Measurements from ENCODE around the gene KDM4B. TPM values are rescaled to one million over a fixed set of nuclear protein-coding genes. Genes with fewer than 3 reads are reported as not detected.

KDM4B gene
- total and polyA plus RNA-seq, 7 donors: 7.2 to 46.5 (median 21.4) TPM

DNA sequence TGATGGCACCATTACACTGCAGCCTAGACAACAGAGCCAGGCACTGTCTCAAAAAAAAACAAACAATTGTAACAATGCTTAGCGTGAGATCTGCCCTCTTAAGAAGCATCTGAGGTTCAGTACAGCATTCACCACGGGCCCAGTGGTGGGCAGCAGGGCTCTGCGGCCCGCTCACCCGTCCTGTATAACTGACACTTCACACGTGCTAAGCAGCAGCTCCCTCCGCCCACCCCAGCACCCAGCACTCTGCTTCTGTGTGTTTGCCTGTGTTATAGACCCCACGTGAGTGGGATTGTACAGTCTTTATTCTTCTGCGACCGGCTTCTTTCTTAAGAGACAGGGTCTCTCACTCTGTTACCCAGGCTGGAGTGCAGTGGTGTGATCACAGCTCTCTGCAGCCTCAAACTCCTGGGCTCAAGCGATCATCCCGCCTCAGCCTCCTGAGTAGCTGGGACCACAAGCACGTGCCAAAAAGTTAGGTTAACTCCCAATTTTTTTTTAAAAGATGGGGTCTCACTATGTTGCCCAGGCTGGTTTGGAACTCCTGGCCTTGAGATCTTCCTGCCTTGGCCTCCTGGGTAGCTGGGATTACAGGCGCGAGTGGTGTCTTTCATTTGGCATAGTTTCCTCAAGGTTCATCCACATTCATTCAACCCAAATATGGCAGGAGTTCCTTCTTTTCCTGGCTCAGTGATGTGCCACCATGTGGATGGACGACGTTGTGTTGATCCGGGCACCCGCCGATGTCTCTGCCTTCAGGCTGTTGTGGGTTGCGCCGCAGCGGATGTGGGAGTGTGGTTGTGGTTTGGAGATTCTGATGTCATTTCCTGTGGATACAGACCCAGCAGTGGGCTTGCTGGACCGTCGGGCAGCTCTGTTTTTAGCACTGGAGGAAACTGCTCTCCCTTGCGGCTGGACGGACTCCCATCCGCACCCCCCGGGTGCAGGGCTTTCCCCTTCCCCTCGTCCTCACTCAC is 170.0 kb downstream of the KDM4B start:
- intact Hi-C loops (cut with DNase I): loop anchor here (5.0 kb wide), 1 partner anchor 92 kb away; no protein-coding TSS in a partner anchor
- H3K36me3 ChIP-seq: peaks cover 9 to 97% (median 56%) of the 10 kb centered on the region in 4 donors
- no peaks in the 10 kb centered on the region for H3K27me3 ChIP-seq
- H3K27ac ChIP-seq: no peak overlapping the region
- no peak overlapping the region for H3K4me3 ChIP-seq
- H3K4me1 ChIP-seq: peaks cover 0 to 4% (median 0%) of the 10 kb centered on the region in 4 donors
- 60 to 87% methylated on average over 30 of the region's 30 CpGs for WGBS, 2 donors
- TF ChIP-seq, protein P1, sequence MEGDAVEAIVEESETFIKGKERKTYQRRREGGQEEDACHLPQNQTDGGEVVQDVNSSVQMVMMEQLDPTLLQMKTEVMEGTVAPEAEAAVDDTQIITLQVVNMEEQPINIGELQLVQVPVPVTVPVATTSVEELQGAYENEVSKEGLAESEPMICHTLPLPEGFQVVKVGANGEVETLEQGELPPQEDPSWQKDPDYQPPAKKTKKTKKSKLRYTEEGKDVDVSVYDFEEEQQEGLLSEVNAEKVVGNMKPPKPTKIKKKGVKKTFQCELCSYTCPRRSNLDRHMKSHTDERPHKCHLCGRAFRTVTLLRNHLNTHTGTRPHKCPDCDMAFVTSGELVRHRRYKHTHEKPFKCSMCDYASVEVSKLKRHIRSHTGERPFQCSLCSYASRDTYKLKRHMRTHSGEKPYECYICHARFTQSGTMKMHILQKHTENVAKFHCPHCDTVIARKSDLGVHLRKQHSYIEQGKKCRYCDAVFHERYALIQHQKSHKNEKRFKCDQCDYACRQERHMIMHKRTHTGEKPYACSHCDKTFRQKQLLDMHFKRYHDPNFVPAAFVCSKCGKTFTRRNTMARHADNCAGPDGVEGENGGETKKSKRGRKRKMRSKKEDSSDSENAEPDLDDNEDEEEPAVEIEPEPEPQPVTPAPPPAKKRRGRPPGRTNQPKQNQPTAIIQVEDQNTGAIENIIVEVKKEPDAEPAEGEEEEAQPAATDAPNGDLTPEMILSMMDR (IDR thresholded peaks at IDR 0.05): no peak
- TF ChIP-seq EP300 (IDR thresholded peaks at IDR 0.05) (no peak), POLR2A (IDR thresholded peaks at IDR 0.05) (no peak), POLR2AphosphoS5 (IDR thresholded peaks at IDR 0.05) (no peak)
- DNase-seq: no peak
- no peaks in the 10 kb centered on the region for H3K9me3 ChIP-seq

DNA sequence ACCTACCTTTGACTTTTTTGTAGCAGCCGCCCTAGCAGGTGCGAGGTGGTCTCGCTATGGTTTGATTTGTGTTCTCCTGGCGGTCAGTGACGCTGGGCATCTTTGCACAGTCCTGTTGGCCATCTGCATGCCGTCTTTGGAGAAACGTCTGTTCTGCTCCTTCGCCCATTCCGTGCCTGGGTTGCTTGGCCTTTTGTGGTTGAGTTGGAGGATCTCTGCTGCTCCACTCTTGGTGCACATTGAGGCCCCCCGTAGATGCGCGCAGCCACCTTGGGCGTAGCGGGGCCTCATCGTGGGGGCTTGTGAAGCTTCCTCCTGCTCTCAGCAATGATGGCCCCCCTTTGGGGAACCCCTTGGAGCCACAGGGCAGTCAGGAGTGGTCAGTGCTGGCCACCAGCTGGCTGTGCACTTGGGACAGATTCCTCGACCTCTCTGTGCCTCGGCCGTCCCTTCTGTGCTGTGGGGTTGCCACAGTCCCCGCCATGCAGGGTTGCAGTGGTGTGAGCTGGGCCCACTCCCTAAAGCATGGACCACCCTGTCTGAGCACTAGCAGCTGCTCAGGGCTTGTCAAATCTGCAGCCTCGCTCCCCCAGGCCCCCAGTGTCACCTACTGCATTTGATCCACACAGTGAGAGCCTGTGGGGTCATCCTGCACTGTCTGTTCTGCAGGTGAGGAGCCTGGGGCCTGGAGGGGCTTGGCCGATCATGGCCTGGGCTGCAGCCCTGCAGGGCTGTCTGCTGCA is 170.8 kb downstream of the KDM4B start:
- 78 to 91% methylated on average over 21 of the region's 21 CpGs for WGBS, 2 donors
- no peak for DNase-seq
- TF ChIP-seq POLR2AphosphoS5 (IDR thresholded peaks at IDR 0.05) (no peak), EP300 (IDR thresholded peaks at IDR 0.05) (no peak), POLR2A (IDR thresholded peaks at IDR 0.05) (no peak)
- TF ChIP-seq, protein P1 (IDR thresholded peaks at IDR 0.05): no peak
- no peak overlapping the region for H3K27ac ChIP-seq
- peaks cover 0 to 4% (median 0%) of the 10 kb centered on the region in 4 donors for H3K4me1 ChIP-seq
- no peaks in the 10 kb centered on the region for H3K9me3 ChIP-seq
- no peak overlapping the region for H3K4me3 ChIP-seq
- peaks cover 9 to 97% (median 58%) of the 10 kb centered on the region in 4 donors for H3K36me3 ChIP-seq
- H3K27me3 ChIP-seq: no peaks in the 10 kb centered on the region
- intact Hi-C loops (cut with DNase I): loop anchor here (5.0 kb wide), 1 partner anchor 92 kb away; no protein-coding TSS in a partner anchor

DNA sequence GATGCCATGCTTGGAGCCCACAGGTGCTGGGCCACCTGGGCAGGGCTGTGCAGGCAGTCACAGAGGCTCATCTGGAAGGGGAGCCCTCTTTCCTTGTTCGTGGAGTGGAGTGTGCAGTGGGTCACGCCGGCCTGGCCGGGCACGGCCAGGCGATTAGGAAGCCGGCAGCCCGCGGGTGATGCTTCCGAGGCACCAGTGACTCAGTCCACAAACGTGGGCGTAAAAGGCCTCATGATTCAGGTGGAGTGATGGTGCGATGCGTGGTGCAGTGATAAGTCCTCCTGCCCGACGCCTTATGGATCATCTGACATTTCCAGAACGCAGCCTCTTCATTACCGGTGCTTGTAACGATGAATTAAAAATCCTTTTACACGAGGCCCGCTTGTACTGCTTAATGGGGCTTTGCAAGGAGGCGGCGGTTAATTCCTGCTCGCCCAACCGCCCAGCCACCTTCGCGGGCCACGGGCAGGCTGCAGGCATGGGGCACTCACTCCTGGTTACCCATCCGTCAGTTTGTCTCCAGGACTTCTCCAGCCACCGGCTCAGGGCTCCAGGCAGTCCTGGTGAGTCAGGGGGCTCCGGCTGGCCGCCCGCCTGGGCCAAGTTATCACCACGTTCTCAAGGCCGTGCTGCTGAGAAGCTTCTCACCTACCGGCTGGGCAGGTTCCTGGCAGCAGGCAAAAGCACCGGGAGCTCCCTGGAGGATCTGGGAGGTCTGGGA is 172.4 kb downstream of the KDM4B start:
- 94% methylated on average over 37 of the region's 37 CpGs for WGBS, 2 donors
- Histone ChIP-seq H3K9me3 (no peaks in the 10 kb centered on the region), H3K27me3 (no peaks in the 10 kb centered on the region), H3K4me3 (no peak overlapping the region), H3K36me3 (peaks cover 9 to 97% (median 59%) of the 10 kb centered on the region in 4 donors), H3K4me1 (peaks cover 0 to 4% (median 0%) of the 10 kb centered on the region in 4 donors), H3K27ac (no peak overlapping the region)
- DNase-seq: no peak
- TF ChIP-seq POLR2AphosphoS5 (IDR thresholded peaks at IDR 0.05) (no peak), POLR2A (IDR thresholded peaks at IDR 0.05) (no peak), EP300 (IDR thresholded peaks at IDR 0.05) (no peak)
- TF ChIP-seq, protein P1 (IDR thresholded peaks at IDR 0.05): no peak
- intact Hi-C loops (cut with DNase I): no loop called here

DNA sequence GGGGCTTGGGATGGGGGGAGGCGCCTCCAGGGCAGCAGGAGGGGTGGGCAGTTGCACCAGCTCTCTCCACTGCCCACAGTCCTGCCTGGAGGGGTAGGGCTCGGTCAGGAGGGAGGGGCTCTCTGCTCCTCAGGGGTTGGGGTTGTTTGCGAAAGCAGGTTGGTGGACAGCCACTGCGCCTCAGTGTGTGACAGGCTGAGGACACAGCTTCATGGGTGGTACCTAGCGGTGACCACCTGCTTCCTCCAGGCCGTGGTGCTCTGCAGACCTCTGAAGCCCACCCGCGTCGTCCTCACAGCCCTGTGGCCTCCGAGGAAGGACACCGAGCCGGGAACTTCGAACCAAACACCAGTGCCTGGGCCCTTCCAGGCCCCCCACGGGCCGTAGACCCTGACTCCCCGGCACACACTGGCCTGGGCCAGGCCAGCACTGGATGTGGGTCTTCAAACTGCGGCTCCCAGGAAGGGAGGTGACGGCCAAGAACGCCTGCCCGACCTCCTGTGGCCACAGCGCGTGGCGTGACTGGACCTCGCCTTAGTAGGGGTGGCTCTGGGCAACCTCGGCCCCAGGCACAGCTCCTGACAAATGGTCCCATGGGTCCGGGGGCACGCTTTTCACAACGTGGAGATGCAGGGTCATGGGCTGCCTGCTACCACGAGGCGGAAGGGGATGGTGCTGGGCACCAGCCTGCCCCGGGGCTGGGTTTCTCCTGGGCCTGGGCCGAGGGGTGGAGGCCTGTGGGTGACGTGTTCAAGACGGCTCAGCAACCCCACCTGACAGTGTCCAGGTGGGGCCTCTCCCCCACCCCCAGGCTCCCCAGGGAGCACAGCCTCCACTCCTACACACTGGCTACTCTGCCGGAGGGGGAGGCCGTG is 173.2 kb downstream of the KDM4B start:
- no peaks in the 10 kb centered on the region for H3K27me3 ChIP-seq
- peaks cover 0 to 4% (median 0%) of the 10 kb centered on the region in 4 donors for H3K4me1 ChIP-seq
- DNase-seq: no peak
- H3K9me3 ChIP-seq: no peaks in the 10 kb centered on the region
- peaks cover 9 to 94% (median 57%) of the 10 kb centered on the region in 4 donors for H3K36me3 ChIP-seq
- H3K4me3 ChIP-seq: no peak overlapping the region
- H3K27ac ChIP-seq: no peak overlapping the region
- intact Hi-C loops (cut with DNase I): no loop called here
- WGBS, 2 donors: 94 to 95% methylated on average over 36 of the region's 36 CpGs
- TF ChIP-seq POLR2AphosphoS5 (IDR thresholded peaks at IDR 0.05) (no peak), EP300 (IDR thresholded peaks at IDR 0.05) (no peak), POLR2A (IDR thresholded peaks at IDR 0.05) (no peak)
- TF ChIP-seq, protein P1 (IDR thresholded peaks at IDR 0.05): no peak
